WTC11 (cell line): ENCODE data around the gene NAV3.

Experiments used
- CTCF ChIP-seq: fragments of 200-600 bp; IDR thresholded peaks from 2 replicates; pipeline ENCODE4 v1.8.0; 2022; ENCODE audit warnings: antibody characterized with exemption
- SP1 ChIP-seq: sonication (generic); formaldehyde crosslinking; conservative IDR thresholded peaks from 2 replicates; pipeline ENCODE4 v1.8.1; 2022; ENCODE audit warnings: missing genetic modification reagents

GRCh38 chr12:78005094-78005492 lies 174.4 kb downstream of the NAV3 start:
- TF ChIP-seq CTCF, result no peak
- TF ChIP-seq SP1 (CRISPR knock-in tag), result no peak
